GM10248 (cell line): ENCODE measurements around the gene STK26.

ENCODE experiments used
- CTCF ChIA-PET: fragments of 300-600 bp; sonication (Branson Sonifier 250); formaldehyde crosslinking; extraction: SDS; loops from one replicate; lab custom pipeline; 2021; ENCODE audit warnings: antibody characterized with exemption; lab: Yijun Ruan, JAX
- POLR2A ChIA-PET: fragments of 350-650 bp; sonication (Branson Sonifier 250); formaldehyde crosslinking; extraction: SDS; loops from one replicate; lab custom pipeline; 2020; ENCODE audit warnings: antibody characterized with exemption; lab: Yijun Ruan, JAX
- DNase-seq: peaks from one replicate; pipeline ENCODE4 v3.0.0; 2012; ENCODE audit errors: extremely low spot score
- TF ChIP-seq, protein P1 (sequence below): IDR thresholded peaks from 2 replicates; pipeline ENCODE4 v1.5.1; 2012; ENCODE audit warnings: mild to moderate bottlenecking, low read depth; ENCODE audit errors: extremely low read depth, missing control alignments, control extremely low read depth

The STK26 gene

DNA sequence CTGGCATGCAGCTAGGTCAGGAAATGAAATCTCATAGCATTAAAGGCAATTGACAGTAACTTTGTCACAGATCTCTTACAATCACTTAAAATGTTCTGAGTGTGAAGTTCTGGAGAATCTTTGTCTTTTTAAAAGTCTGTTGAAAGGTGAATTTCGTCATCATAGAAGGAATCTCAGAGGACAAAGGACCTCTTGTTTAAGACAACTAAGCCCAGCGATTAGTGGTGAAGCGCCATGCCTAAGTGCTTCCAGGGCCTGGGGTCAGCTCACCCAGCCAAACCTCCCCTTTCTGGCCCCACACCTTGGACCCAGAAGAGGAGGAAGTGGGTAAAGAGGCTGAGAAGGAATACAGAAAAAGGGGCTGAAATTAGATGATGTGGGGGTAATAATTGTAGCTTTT, 96.2 kb downstream of the STK26 start:
- no peak for DNase-seq
- TF ChIP-seq, protein P1, sequence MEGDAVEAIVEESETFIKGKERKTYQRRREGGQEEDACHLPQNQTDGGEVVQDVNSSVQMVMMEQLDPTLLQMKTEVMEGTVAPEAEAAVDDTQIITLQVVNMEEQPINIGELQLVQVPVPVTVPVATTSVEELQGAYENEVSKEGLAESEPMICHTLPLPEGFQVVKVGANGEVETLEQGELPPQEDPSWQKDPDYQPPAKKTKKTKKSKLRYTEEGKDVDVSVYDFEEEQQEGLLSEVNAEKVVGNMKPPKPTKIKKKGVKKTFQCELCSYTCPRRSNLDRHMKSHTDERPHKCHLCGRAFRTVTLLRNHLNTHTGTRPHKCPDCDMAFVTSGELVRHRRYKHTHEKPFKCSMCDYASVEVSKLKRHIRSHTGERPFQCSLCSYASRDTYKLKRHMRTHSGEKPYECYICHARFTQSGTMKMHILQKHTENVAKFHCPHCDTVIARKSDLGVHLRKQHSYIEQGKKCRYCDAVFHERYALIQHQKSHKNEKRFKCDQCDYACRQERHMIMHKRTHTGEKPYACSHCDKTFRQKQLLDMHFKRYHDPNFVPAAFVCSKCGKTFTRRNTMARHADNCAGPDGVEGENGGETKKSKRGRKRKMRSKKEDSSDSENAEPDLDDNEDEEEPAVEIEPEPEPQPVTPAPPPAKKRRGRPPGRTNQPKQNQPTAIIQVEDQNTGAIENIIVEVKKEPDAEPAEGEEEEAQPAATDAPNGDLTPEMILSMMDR, result no peak
- CTCF ChIA-PET, result interaction anchor here (1.2 to 1.9 kb wide), 2 partner anchors 10 to 278 kb away, joined by 3 to 4 read pairs; no protein-coding TSS in a partner anchor
- POLR2A ChIA-PET, result no interaction called here

DNA sequence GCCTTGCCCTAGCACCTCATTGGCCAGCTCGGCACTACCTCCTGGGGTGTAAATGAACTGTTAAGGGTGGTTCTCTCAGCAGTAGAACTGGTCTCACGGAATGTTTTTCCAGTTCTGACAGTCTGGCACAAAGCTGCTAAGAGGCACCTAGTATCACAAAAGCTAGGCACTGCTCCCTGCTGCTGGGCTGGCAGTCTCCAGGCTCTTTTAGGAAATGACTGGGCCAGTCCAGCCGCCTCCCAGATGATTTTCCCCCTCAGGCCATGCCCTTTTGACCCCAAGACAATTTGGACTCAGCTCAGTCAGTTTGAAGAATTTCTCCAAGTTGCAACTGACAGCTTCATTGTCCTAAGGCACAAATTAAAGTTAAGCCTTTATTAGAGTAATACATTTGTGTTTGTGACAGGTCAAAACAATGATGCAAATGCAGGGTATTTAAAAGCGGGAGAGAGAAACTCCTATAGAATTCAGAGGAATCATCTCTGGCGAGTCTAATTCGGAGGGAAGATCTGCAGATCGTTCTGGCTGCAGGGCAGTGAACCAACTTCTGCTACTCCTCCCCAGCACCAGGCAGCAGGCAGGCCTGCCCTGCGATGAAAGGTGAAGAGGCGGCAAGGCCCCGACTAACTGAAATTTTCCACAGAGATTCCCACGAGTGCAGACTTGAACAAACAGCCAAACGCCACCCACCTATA, 96.9 kb downstream of the STK26 start:
- TF ChIP-seq, protein P1, result no peak
- CTCF ChIA-PET, result interaction anchor here (1.2 to 1.9 kb wide), 2 partner anchors 11 to 278 kb away, joined by 3 to 4 read pairs; no protein-coding TSS in a partner anchor
- POLR2A ChIA-PET, result no interaction called here
- no peak for DNase-seq

DNA sequence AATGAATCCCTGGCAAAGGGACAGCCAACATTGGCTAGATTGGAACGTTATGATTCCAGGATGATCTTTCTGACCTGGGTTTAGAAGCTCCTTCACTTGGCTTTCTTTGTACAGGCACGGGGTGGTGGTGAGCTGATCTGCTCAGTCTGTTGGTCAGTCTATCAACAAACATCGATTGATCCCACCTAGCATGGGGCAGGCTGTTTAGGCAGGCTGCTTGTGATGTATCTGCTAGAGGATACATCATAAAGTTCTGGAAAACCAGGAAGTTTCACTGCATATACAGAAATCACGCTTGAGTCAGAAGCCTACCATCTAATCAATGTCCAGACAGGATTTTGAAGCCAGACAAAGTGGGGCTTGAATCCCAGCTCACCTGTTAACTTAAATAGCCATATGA, 97.8 kb downstream of the STK26 start:
- TF ChIP-seq, protein P1, result no peak
- ChIA-PET CTCF (interaction anchor here (1.9 kb wide), 1 partner anchor 279 kb away, joined by 4 read pairs; no protein-coding TSS in a partner anchor), POLR2A (no interaction called here)
- no peak for DNase-seq
